ENCODE results near the gene GHR.

DNA sequence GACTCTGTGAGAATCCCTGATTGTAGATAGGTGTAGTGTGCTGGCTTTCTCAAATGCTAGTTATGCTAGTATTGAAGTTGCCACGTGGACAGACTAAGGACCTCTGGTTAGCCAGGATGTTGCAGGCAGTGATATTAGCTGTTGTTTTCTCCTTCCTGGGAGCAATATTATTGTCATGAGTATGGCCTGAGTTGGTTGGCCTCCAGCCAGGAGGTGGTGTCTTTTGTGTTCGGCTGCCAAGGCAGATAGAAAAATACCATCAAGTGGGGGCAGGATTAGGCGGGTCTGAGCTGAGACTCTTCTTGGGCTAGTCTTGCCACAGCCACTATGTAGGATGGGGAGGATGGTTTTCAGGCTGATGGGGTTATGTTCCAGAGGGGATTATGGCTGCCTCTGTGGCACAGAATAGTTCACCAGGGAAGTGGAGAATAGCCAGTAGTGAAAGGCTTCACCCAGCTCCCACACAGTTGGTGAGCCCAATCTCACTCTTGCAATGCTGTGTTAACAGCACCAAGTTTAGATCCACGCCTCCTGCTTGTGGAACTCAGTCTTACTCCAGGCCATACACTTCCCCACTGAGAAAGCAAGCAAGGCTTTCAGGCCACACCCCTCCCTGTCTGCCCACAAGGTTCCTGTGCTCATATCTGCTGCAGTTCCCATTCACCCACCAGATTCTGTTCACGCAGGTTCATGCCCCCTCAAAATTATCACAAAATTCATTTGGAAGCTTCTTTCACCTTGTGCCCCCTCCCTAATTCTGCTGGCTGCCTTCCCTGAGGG lies 31.2 kb downstream of the GHR start:
- TF ChIP-seq CTCF (IDR thresholded peaks at IDR 0.05 in 8 of 11, conservative IDR thresholded peaks at IDR 0.05 in 3 of 11) (no peak), POLR2A (IDR thresholded peaks at IDR 0.05) (no peak), POLR2AphosphoS5 (IDR thresholded peaks at IDR 0.05) (no peak)

All from spleen (tissue), 7 donors.